Measurements from ENCODE around the gene CLSTN3.
"Not testable (repeated sequence)": the region's sequence is repeated elsewhere in the genome, so short reads cannot be mapped to it uniquely, and the experiment has no call there.

The CLSTN3 gene

DNA sequence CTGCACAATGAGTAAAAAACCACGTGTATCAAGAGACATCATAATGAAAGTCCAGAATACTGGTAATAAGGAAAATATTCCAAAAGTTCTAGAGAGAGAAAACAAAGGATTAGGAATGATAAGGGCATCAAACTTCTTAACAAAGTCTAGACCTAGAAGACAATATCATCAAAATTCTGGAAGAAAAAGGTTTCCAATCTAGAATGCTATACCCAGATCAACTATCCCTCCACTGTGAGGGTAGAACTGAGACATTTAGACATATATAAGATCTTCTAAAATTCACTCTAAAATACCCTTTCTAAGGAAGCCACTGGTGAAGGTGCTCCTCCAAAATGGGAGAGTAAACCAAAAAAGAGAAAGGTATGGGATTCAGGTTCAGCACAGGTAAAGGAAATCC lies 24.1 kb upstream of the CLSTN3 start:
- DNase-seq = no peak

DNA sequence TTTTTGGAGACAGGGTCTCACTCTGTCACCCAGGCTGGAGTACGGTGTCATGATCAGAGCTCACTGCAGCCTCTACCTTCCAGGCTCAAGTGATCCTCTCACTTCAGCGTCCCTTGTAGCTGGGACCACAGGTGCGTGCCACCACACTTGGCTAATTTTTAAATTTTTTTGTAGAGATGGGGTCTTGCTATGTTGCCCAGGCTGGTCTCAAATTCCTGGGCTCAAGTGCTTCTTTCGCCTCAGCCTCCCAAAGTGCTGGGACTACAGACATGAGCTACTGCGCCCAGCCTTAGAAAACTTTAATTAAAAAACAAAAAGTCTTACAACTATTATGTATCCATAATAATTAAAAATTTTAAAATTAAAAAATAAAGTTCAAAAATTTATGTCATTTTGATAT lies 23.0 kb upstream of the CLSTN3 start:
- DNase-seq = not testable (repeated sequence)

DNA sequence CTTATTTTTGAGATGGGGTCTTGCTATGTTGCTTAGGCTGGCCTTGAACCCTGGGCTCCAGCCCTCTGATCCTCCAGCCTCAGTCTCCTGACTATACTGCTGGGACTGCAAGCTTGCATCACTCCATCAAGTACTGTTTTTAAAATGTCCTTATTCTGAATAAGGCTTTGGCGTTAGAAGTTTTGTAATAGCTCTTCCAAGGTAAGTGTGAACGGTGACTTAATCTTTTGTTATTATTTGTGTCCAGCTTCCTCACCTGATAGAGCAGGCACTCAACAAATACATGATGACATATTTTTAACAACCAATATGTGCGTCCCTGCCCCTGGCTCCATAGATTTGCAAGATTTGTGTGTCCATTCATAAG lies 22.6 kb upstream of the CLSTN3 start:
- DNase-seq = no peak

DNA sequence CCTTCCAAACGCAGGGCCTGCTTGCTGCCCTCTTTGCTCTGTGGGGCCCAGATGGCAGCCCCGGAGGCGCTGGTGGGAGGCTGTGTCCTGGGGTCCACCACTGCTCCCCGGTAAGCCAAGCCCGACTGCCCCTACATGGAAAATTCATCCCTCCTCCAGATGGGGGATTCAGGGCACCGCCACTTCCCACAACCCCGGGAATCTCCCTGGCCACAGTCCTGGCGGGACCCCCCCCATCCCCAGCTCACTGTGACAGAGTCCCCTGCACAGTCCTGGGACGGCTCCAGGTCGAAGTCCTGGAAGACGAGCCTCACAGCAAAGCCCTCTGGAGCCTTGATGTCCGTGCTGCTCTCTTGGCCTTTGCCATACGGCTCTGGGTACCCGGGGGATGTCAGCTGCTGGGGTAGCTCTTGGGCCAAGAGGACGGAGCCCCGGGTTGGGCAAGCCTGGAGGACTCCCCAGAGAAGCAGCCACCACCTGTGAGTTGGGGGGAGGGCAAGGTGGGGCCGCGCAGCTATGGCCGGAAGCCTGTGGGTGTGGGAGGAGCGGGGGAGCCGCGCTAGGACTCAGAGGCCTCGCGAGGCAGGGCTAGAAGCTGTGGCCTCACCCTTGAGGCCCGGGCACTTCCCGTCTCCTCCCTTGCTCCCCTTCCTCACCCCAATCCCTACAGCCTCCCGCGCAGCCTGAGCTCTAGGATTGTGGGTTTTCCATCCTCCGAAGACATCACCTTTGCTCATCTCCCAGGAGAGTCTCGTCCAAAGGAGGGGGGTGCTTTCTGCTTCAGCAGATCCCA lies 22.0 kb upstream of the CLSTN3 start:
- peak; percentile 43 for DNase-seq

GRCh38 chr12:7108796-7109571 lies 21.2 kb upstream of the CLSTN3 start, which contains the start of gene C1RL:
Gene C1RL (minus strand): TSS chr12:7109214. CDS start chr12:7109180, 34 bp downstream.
- peak; percentile 77 for DNase-seq

- DNase-seq = no peak
Measured at GRCh38 chr12:7109572-7109920, 20.6 kb upstream of the CLSTN3 start.

DNA sequence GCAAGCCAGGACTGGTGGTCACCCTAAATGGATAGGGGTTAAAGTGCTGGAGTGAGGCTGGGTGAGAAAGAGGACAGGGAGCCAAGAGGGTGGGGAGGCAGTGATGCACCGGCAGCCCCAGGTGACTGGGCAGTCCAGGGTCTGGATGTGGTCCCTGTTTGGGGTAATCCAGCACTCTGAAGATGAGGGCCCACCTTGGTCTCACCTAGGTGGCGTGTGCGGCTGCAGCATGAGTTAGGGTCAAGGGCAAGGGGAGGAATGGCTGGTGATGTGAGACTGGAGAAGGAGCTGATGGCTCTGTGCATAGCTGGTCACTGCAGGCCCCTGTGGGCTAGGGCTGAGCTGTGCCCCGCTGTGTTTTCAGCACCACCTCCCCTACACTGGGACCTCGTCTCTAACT lies 19.5 kb upstream of the CLSTN3 start:
- no peak for DNase-seq

GRCh38 chr12:7112041-7112440 lies 18.1 kb upstream of the CLSTN3 start:
- no peak for DNase-seq

- DNase-seq = peak; percentile 38
Measured at GRCh38 chr12:7113389-7113871, 16.7 kb upstream of the CLSTN3 start.

- no peak for DNase-seq
Measured at GRCh38 chr12:7114008-7114407, 16.2 kb upstream of the CLSTN3 start.

GRCh38 chr12:7114851-7115250 lies 15.3 kb upstream of the CLSTN3 start:
- no peak for DNase-seq

DNA sequence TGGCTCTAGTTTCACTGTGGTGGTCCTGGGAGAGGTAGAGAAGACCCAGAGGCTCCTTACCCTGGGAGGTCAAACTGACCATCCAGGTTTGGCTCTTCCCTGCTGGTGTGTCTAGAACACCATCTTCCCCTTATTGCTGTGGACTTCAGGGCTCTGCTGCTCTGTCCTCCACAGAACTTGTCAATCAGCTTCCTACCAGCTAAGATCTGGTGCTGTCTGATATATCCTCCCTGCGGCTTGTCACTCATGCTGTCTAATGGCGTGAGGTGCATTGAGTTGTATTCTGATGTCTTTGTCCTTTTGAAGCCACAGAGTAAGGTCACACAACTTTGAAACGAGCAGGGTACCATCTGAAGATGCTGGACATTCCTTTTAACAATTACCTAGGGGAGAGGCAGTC lies 14.0 kb upstream of the CLSTN3 start:
- no peak for DNase-seq

GRCh38 chr12:7116916-7117315 lies 13.3 kb upstream of the CLSTN3 start:
- DNase-seq = no peak

DNA sequence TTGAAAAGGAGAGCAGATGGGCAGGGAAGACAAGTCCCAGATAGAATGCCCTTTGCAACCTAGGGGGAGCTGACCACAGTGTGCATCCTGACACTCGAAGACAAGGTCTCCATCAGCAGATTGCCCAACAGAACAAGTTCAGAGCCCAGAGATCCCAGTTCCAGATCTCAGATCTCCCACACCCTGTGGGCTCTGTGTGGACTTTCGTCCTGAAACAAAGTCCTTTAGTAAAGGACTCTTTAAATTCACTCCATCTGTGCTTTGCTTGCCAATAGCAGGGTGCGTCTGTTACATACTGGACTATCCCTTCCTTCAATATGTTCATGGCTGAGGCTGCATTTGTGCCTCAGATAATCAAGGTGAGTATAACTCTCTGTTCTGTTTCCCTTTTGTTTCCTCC lies 12.5 kb upstream of the CLSTN3 start:
- no peak for DNase-seq

- DNase-seq = no peak
Measured at GRCh38 chr12:7118881-7119280, 11.3 kb upstream of the CLSTN3 start.

- DNase-seq = no peak
Measured at GRCh38 chr12:7120166-7120565, 10.0 kb upstream of the CLSTN3 start.

DNA sequence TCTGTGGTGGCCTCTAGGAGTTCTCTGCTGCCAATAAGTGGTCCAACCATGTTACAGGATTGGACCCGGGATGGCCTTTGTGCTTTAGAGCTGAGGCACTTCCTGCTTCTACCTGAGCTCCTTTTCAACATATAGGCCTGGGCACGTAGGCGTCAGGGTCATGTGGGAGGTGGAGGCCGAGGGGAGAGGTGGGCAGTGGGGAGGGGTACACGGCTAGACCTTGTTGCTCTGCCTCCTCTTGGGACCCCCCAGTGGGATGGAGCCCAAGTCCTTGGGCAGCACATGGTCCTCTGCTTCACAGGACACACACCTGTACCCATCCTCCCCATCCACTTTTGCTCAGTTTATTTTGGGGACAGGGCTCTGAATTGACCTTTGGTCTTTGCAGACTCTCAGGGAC lies 8.8 kb upstream of the CLSTN3 start:
- no peak for DNase-seq

GRCh38 chr12:7122811-7123769 lies 7.1 kb upstream of the CLSTN3 start:
- no peak for DNase-seq

- no peak for DNase-seq
Measured at GRCh38 chr12:7123806-7124522, 6.2 kb upstream of the CLSTN3 start.

DNA sequence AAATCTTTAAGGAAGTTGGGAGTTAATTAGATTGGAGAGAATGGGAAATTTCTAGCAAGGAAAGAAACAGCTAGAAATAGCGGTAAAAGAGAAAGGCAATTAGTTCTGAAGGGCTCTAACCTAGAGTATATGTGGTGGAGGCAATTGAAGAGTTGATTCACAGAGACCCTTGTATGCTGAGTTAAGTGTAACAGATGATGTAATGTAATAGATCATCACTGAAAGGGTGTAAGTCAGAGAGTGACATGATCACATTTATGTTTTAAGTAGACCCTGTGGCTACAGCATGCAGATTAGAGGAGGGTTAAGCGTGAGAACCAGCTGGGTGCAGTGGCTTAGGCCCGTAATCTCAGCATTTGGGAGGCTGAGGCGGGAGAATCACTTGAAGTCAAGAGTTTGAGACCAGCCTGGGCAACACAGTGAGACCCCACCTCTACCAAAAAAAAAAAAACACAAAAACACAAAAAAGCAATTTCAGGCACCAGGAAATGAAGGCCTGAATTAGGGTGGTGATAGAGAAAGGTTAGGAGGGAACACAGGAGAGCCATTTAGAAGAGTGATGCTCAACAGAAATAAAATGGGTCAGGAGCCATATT lies 4.4 kb upstream of the CLSTN3 start:
- no peak for DNase-seq

DNA sequence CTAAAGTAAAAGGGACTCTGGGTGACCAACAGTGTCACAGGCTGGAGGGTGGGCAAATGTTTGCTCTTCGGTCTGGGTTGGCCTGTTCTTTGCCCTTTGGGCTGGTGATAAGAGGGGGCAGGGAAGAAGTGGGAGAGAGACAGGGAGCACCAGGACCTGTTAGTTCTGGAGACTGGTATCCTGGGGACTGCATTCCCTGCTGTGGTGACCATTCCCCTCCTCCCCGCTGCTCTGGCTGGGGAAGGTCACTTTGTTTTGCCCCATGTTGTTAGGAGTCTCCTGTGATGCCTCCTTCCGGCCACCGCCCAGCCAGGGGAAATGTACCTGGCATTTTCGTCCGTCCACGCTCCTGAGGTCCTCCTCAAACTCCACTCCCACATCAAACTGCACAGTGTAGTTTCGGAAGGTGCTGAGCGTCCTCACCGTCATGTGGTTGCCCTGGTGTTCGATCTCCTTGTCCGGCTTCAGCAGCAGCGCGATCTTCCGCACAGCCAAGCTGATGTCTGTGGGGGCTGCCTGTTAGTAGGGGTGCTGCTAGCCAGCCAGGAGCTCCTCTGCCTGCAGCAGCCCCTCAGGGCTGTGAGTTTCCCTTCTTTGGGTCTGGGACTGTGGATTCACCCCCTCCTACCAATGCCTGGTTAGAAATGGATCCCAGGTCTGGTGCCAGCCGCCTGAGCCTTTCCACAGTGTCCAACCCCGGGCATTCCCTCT lies 2.1 kb upstream of the CLSTN3 start:
- no peak for DNase-seq

All from activated T-cell treated with anti-CD3 and anti-CD28 coated beads for 4 hours (primary cell).